Neuron (in vitro differentiated cells): ENCODE data around the gene DUSP5.

Experiments
- H2AFZ ChIP-seq: one replicate; pipeline ENCODE4 v1.6.1; 2013; ENCODE audit warnings: low read depth, mild to moderate bottlenecking, inconsistent platforms, low read length, moderate library complexity
- H3K27me3 ChIP-seq: one replicate; pipeline ENCODE4 v1.6.1; 2013; ENCODE audit warnings: low read length; ENCODE audit not compliant: insufficient read depth
- H3K36me3 ChIP-seq: one replicate; pipeline ENCODE4 v1.6.1; 2013; ENCODE audit warnings: low read length; ENCODE audit not compliant: insufficient read depth
- H3K4me1 ChIP-seq: one replicate; pipeline ENCODE4 v1.6.1; 2013; ENCODE audit warnings: low read length; ENCODE audit not compliant: insufficient read depth
- H3K4me3 ChIP-seq: 2 replicates; pipeline ENCODE4 v1.5.1; 2013; ENCODE audit warnings: mild to moderate bottlenecking, low read length, moderate library complexity
- H3K9me3 ChIP-seq: one replicate; pipeline ENCODE4 v1.6.1; 2013; ENCODE audit warnings: low read length

Gene DUSP5

GRCh38 chr10:110497438-110498086, at the start of gene DUSP5:
TSS of gene DUSP5 (plus strand) at chr10:110497907. CDS start at chr10:110498122, 215 bp downstream.
- no peaks in the 10 kb centered on the region for H3K36me3 ChIP-seq
- H2AFZ ChIP-seq = peak within 1 kb of the TSS; percentile 95
- no peaks in the 10 kb centered on the region for H3K9me3 ChIP-seq
- peaks cover 15% of the 10 kb centered on the region for H3K4me1 ChIP-seq
- peak within 1 kb of the TSS; percentile 70 for H3K4me3 ChIP-seq
- peaks cover 24% of the 10 kb centered on the region for H3K27me3 ChIP-seq

- Histone ChIP-seq H3K36me3 (no peaks in the 10 kb centered on the region), H3K27me3 (no peaks in the 10 kb centered on the region), H3K9me3 (no peaks in the 10 kb centered on the region), H3K4me1 (peaks cover 6% of the 10 kb centered on the region), H3K4me3 (no peak overlapping the region), H2AFZ (no peak overlapping the region)
Observed at GRCh38 chr10:110448682-110449418, 48.9 kb upstream of the DUSP5 start.

GRCh38 chr10:110455446-110455845, 42.3 kb upstream of the DUSP5 start:
- Histone ChIP-seq H2AFZ (no peak overlapping the region), H3K36me3 (no peaks in the 10 kb centered on the region), H3K4me1 (no peaks in the 10 kb centered on the region), H3K9me3 (no peaks in the 10 kb centered on the region), H3K27me3 (peaks cover 3% of the 10 kb centered on the region), H3K4me3 (no peak overlapping the region)

- H3K4me3 ChIP-seq = no peak overlapping the region
- no peaks in the 10 kb centered on the region for H3K9me3 ChIP-seq
- H2AFZ ChIP-seq = no peak overlapping the region
- H3K36me3 ChIP-seq = no peaks in the 10 kb centered on the region
- H3K27me3 ChIP-seq = peaks cover 3% of the 10 kb centered on the region
- H3K4me1 ChIP-seq = no peaks in the 10 kb centered on the region
Observed at GRCh38 chr10:110456046-110456445, 41.7 kb upstream of the DUSP5 start.

GRCh38 chr10:110456523-110457091, 41.1 kb upstream of the DUSP5 start:
- Histone ChIP-seq H3K9me3 (no peaks in the 10 kb centered on the region), H3K36me3 (no peaks in the 10 kb centered on the region), H3K27me3 (peaks cover 3% of the 10 kb centered on the region), H3K4me1 (no peaks in the 10 kb centered on the region), H3K4me3 (no peak overlapping the region), H2AFZ (no peak overlapping the region)

GRCh38 chr10:110457851-110458250, 39.9 kb upstream of the DUSP5 start:
- Histone ChIP-seq H2AFZ (no peak overlapping the region), H3K4me3 (no peak overlapping the region), H3K4me1 (no peaks in the 10 kb centered on the region), H3K27me3 (peaks cover 3% of the 10 kb centered on the region), H3K36me3 (no peaks in the 10 kb centered on the region), H3K9me3 (no peaks in the 10 kb centered on the region)

- no peak overlapping the region for H2AFZ ChIP-seq
Observed at GRCh38 chr10:110458266-110458920, 39.3 kb upstream of the DUSP5 start.

GRCh38 chr10:110459600-110459999, 38.1 kb upstream of the DUSP5 start:
- Histone ChIP-seq H3K4me1 (no peaks in the 10 kb centered on the region), H3K9me3 (no peaks in the 10 kb centered on the region), H3K36me3 (no peaks in the 10 kb centered on the region), H3K27me3 (peaks cover 3% of the 10 kb centered on the region), H3K4me3 (no peak overlapping the region), H2AFZ (no peak overlapping the region)

More at GRCh38 chr10:110458266-110458920, 39.3 kb upstream of the DUSP5 start:
- Histone ChIP-seq H3K4me1 (no peaks in the 10 kb centered on the region), H3K27me3 (peaks cover 3% of the 10 kb centered on the region), H3K9me3 (no peaks in the 10 kb centered on the region), H3K36me3 (no peaks in the 10 kb centered on the region), H3K4me3 (no peak overlapping the region)

- Histone ChIP-seq H3K4me3 (no peak overlapping the region), H3K27me3 (peaks cover 3% of the 10 kb centered on the region), H3K9me3 (no peaks in the 10 kb centered on the region), H2AFZ (no peak overlapping the region), H3K36me3 (no peaks in the 10 kb centered on the region), H3K4me1 (peaks cover 4% of the 10 kb centered on the region)
Observed at GRCh38 chr10:110460111-110460809, 37.4 kb upstream of the DUSP5 start.

GRCh38 chr10:110461088-110461487, 36.6 kb upstream of the DUSP5 start:
- Histone ChIP-seq H3K36me3 (no peaks in the 10 kb centered on the region), H2AFZ (no peak overlapping the region), H3K9me3 (no peaks in the 10 kb centered on the region), H3K4me3 (no peak overlapping the region), H3K4me1 (peaks cover 4% of the 10 kb centered on the region), H3K27me3 (peaks cover 3% of the 10 kb centered on the region)

- Histone ChIP-seq H2AFZ (no peak overlapping the region), H3K4me3 (no peak overlapping the region), H3K36me3 (no peaks in the 10 kb centered on the region), H3K27me3 (peaks cover 3% of the 10 kb centered on the region), H3K9me3 (no peaks in the 10 kb centered on the region), H3K4me1 (peaks cover 4% of the 10 kb centered on the region)
Observed at GRCh38 chr10:110461530-110461929, 36.2 kb upstream of the DUSP5 start.

- Histone ChIP-seq H3K36me3 (no peaks in the 10 kb centered on the region), H3K27me3 (peaks cover 2% of the 10 kb centered on the region), H3K9me3 (no peaks in the 10 kb centered on the region)
Observed at GRCh38 chr10:110462166-110463095, 35.3 kb upstream of the DUSP5 start.

More at GRCh38 chr10:110462166-110463095, 35.3 kb upstream of the DUSP5 start:
- H3K4me1 ChIP-seq = peaks cover 4% of the 10 kb centered on the region
- no peak overlapping the region for H3K4me3 ChIP-seq
- H2AFZ ChIP-seq = no peak overlapping the region
